Nasal cavity respiratory epithelium epithelial cell of viscerocranial mucosa (primary cell): ENCODE results near the gene USP9X. TPM values are rescaled to one million over a fixed set of nuclear protein-coding genes. Genes with fewer than 3 reads are reported as not detected.

Experiments used
- total RNA-seq: library from RNA; depleted of rRNA; stranded (reverse); fragments of >200 nt; gene quantifications from 2 replicates; pipeline ENCODE4 v1.2.3, GENCODE V29; 2014

USP9X gene, protein sequence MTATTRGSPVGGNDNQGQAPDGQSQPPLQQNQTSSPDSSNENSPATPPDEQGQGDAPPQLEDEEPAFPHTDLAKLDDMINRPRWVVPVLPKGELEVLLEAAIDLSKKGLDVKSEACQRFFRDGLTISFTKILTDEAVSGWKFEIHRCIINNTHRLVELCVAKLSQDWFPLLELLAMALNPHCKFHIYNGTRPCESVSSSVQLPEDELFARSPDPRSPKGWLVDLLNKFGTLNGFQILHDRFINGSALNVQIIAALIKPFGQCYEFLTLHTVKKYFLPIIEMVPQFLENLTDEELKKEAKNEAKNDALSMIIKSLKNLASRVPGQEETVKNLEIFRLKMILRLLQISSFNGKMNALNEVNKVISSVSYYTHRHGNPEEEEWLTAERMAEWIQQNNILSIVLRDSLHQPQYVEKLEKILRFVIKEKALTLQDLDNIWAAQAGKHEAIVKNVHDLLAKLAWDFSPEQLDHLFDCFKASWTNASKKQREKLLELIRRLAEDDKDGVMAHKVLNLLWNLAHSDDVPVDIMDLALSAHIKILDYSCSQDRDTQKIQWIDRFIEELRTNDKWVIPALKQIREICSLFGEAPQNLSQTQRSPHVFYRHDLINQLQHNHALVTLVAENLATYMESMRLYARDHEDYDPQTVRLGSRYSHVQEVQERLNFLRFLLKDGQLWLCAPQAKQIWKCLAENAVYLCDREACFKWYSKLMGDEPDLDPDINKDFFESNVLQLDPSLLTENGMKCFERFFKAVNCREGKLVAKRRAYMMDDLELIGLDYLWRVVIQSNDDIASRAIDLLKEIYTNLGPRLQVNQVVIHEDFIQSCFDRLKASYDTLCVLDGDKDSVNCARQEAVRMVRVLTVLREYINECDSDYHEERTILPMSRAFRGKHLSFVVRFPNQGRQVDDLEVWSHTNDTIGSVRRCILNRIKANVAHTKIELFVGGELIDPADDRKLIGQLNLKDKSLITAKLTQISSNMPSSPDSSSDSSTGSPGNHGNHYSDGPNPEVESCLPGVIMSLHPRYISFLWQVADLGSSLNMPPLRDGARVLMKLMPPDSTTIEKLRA (N-terminal part only)
- 139 and 207 TPM in 2 replicates for total RNA-seq

DNA sequence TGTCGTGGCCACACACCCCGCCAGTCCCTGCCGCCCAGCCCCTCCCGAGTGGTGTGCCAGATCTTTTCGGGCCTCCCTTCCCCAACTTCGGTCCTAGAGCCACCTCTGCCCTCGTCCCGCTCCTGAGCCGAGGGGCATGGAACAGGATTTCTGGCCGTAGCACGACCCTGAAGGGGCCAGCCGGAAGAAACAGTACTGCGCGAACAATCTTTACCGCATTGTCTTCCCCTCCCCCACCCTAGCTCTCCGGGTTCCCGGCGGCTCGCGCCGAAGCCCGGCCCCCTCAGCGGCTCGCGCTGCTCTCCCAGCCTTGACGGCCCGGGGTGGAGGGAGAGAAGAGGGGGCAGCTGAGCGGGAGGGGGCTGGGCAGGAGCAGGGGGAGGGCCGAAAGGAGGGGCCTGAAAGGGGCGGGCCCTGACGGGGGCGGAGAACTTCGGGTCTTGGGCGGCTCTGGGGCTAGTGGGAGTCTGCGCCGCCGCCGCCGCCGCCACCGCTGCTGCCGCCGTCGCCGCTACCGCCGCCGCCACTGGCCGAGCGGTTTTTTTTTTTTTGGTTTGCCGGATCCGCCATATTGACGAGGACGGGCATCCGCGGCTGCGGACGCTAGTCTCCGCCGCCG lies at the start of gene USP9X:
Gene USP9X (plus strand): TSS at position 553 of the 619 bp plus-strand sequence. CDS start 38,184 bp downstream, outside the sequence.

Other genes starting within 250 kb of the USP9X start
- 296 and 501 TPM in 2 replicates for gene DDX3X, start 248.7 kb downstream of the USP9X start, total RNA-seq